ENCODE measurements around the gene CXCR5.

Gene CXCR5

GRCh38 chr11:118914178-118914918 is 30.7 kb downstream of the CXCR5 start:
- no peak for DNase-seq

- no peak for DNase-seq
Measured at GRCh38 chr11:118914987-118915386, 31.3 kb downstream of the CXCR5 start.

GRCh38 chr11:118915396-118915795 is 31.7 kb downstream of the CXCR5 start:
- DNase-seq = no peak

- no peak for DNase-seq
Measured at GRCh38 chr11:118915941-118916841, 32.5 kb downstream of the CXCR5 start.

- DNase-seq = no peak
Measured at GRCh38 chr11:118916842-118917388, 33.2 kb downstream of the CXCR5 start.

GRCh38 chr11:118917481-118918127 is 33.9 kb downstream of the CXCR5 start:
- no peak for DNase-seq

GRCh38 chr11:118918128-118918685 is 34.5 kb downstream of the CXCR5 start:
- no peak for DNase-seq

- DNase-seq = no peak
Measured at GRCh38 chr11:118918686-118919280, 35.1 kb downstream of the CXCR5 start.

GRCh38 chr11:118921121-118921928 is 37.6 kb downstream of the CXCR5 start:
- DNase-seq = no peak

GRCh38 chr11:118921929-118922744 is 38.4 kb downstream of the CXCR5 start:
- DNase-seq = no peak

- no peak for DNase-seq
Measured at GRCh38 chr11:118922745-118923627, 39.3 kb downstream of the CXCR5 start.

GRCh38 chr11:118923721-118924587 is 40.3 kb downstream of the CXCR5 start:
- DNase-seq = no peak

GRCh38 chr11:118924591-118925585 is 41.2 kb downstream of the CXCR5 start:
- DNase-seq = no peak

GRCh38 chr11:118927554-118928100 is 43.9 kb downstream of the CXCR5 start:
- DNase-seq = no peak

GRCh38 chr11:118928101-118928869 is 44.6 kb downstream of the CXCR5 start:
- peak; percentile 67 for DNase-seq

- no peak for DNase-seq
Measured at GRCh38 chr11:118928870-118929500, 45.3 kb downstream of the CXCR5 start.
